Erythroblast (primary cell): Measurements from ENCODE around the gene USP33.
"Not testable (repeated sequence)": the region's sequence is repeated elsewhere in the genome, so short reads cannot be mapped to it uniquely, and the experiment has no call there.

ENCODE experiments used
- DNase-seq, 2 experiments: peaks; one replicate each; lab custom pipeline; 2025; lab: John Stamatoyannopoulos, UW
- GATA1 ChIP-seq: IDR thresholded peaks from 2 replicates; pipeline ENCODE4 v1.6.1; 2011; ENCODE audit warnings: low read depth, mild to moderate bottlenecking, control low read depth, low read length, moderate library complexity
- POLR2A ChIP-seq: IDR thresholded peaks from 2 replicates; pipeline ENCODE4 v1.6.1; 2011; ENCODE audit warnings: mild to moderate bottlenecking, low read length

The USP33 gene

GRCh38 chr1:77688939-77689338 lies 70.7 kb downstream of the USP33 start:
- DNase-seq = no peak
- no peak for TF ChIP-seq GATA1
- no peak for TF ChIP-seq POLR2A

- DNase-seq = peak; percentile 8 to 28
- TF ChIP-seq GATA1 (no peak), POLR2A (no peak)
Measured at GRCh38 chr1:77687519-77687906, 72.1 kb downstream of the USP33 start.

- TF ChIP-seq GATA1 (no peak), POLR2A (no peak)
- DNase-seq = no peak
Measured at GRCh38 chr1:77686796-77687518, 72.7 kb downstream of the USP33 start.

- peak; percentile 93 to 94 for DNase-seq
- no peak for TF ChIP-seq GATA1
- TF ChIP-seq POLR2A = peak; percentile 42
Measured at GRCh38 chr1:77683160-77684148, 76.2 kb downstream of the USP33 start.

GRCh38 chr1:77682460-77683159 lies 77.0 kb downstream of the USP33 start, which contains the start of gene ZZZ3:
Gene ZZZ3 (minus strand): TSS chr1:77682658. CDS start chr1:77633354, 49,304 bp downstream.
- TF ChIP-seq POLR2A (peak; percentile 86), GATA1 (no peak)
- DNase-seq = peak; percentile 96 to 97

GRCh38 chr1:77680173-77680572 lies 79.5 kb downstream of the USP33 start:
- TF ChIP-seq POLR2A = no peak
- no peak for TF ChIP-seq GATA1
- DNase-seq = no peak

- TF ChIP-seq POLR2A (no peak), GATA1 (no peak)
- peak in 1 of 2 experiments; percentile 9 for DNase-seq
Measured at GRCh38 chr1:77678660-77679610, 80.7 kb downstream of the USP33 start.

GRCh38 chr1:77674807-77675206 lies 84.8 kb downstream of the USP33 start:
- not testable (repeated sequence) for DNase-seq

GRCh38 chr1:77673716-77674355 lies 85.8 kb downstream of the USP33 start:
- DNase-seq = no peak
- no peak for TF ChIP-seq POLR2A
- no peak for TF ChIP-seq GATA1

- TF ChIP-seq GATA1 (no peak), POLR2A (no peak)
- no peak for DNase-seq
Measured at GRCh38 chr1:77673030-77673429, 86.6 kb downstream of the USP33 start.

GRCh38 chr1:77672374-77672773 lies 87.3 kb downstream of the USP33 start:
- no peak for TF ChIP-seq GATA1
- TF ChIP-seq POLR2A = no peak

GRCh38 chr1:77671836-77672235 lies 87.8 kb downstream of the USP33 start:
- DNase-seq = no peak

More at GRCh38 chr1:77672374-77672773, 87.3 kb downstream of the USP33 start:
- DNase-seq = no peak

More at GRCh38 chr1:77671836-77672235, 87.8 kb downstream of the USP33 start:
- TF ChIP-seq GATA1 = no peak
- no peak for TF ChIP-seq POLR2A
